ENCODE results near the gene TUB. TPM values are rescaled to one million over a fixed set of nuclear protein-coding genes. Genes with fewer than 3 reads are reported as not detected.

TUB gene
- total and polyA plus RNA-seq, 2 experiments from 2014 or later: 6.7 to 48.2 TPM

DNA sequence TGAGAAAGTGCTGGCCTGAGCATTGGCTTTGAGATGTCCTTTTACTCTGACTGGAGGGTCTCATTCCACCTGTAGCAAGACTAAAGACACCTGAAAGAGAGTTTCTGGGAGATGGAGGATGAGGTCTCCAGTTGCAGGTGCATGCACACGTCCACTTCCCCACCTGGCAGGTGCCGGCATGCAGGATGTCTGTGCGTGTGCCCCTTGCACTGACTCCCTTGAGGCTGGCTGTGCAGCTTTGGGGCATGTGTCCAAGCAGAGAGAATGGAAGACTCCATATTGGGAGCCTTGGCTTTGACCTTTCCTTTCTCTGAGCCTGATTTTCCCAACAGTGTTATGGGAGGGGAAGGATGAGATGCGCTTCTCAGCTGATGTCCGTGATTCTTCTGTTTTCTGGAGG is 44.0 kb upstream of the TUB start:
- H3K27ac ChIP-seq: no peak overlapping the region
- no peaks in the 10 kb centered on the region for H3K9me3 ChIP-seq (ENCODE audit: low read depth)
- TF ChIP-seq, protein P1, sequence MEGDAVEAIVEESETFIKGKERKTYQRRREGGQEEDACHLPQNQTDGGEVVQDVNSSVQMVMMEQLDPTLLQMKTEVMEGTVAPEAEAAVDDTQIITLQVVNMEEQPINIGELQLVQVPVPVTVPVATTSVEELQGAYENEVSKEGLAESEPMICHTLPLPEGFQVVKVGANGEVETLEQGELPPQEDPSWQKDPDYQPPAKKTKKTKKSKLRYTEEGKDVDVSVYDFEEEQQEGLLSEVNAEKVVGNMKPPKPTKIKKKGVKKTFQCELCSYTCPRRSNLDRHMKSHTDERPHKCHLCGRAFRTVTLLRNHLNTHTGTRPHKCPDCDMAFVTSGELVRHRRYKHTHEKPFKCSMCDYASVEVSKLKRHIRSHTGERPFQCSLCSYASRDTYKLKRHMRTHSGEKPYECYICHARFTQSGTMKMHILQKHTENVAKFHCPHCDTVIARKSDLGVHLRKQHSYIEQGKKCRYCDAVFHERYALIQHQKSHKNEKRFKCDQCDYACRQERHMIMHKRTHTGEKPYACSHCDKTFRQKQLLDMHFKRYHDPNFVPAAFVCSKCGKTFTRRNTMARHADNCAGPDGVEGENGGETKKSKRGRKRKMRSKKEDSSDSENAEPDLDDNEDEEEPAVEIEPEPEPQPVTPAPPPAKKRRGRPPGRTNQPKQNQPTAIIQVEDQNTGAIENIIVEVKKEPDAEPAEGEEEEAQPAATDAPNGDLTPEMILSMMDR (IDR thresholded peaks at IDR 0.05; ENCODE audit: low read depth, low read length): no peak
- no peaks in the 10 kb centered on the region for H3K4me1 ChIP-seq (ENCODE audit: low read depth)
- peaks cover 5% of the 10 kb centered on the region for H3K27me3 ChIP-seq
- no peak for DNase-seq (ENCODE audit: low read depth in 1 of 2, low spot score in 1 of 2)
- no peaks in the 10 kb centered on the region for H3K36me3 ChIP-seq
- H3K4me3 ChIP-seq: no peak overlapping the region

DNA sequence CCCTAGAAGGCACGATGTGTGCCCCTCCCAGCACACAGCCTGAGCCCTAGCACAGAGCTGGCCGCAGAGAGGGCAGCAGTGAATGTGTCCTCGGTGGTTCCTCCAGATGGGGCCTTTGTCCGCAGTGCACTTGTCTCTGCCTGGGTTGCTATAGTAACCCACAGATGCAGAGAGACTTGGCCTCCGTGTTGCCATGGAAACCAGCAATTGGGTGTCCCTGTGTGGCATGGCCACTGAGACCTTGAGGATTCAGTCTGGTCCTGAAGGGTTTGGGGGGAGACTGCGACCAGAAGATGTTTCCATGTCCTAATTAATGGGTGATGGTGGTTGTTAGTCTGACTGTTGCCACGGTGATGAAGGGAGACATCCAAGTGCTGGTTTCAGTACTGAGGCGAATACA is 42.6 kb upstream of the TUB start:
- no peak overlapping the region for H3K4me3 ChIP-seq
- H3K36me3 ChIP-seq: no peaks in the 10 kb centered on the region
- no peak overlapping the region for H3K27ac ChIP-seq
- DNase-seq (ENCODE audit: low read depth in 1 of 2, low spot score in 1 of 2): no peak
- no peaks in the 10 kb centered on the region for H3K9me3 ChIP-seq (ENCODE audit: low read depth)
- H3K27me3 ChIP-seq: peaks cover 3% of the 10 kb centered on the region
- no peaks in the 10 kb centered on the region for H3K4me1 ChIP-seq (ENCODE audit: low read depth)
- TF ChIP-seq, protein P1 (IDR thresholded peaks at IDR 0.05; ENCODE audit: low read depth, low read length): no peak

DNA sequence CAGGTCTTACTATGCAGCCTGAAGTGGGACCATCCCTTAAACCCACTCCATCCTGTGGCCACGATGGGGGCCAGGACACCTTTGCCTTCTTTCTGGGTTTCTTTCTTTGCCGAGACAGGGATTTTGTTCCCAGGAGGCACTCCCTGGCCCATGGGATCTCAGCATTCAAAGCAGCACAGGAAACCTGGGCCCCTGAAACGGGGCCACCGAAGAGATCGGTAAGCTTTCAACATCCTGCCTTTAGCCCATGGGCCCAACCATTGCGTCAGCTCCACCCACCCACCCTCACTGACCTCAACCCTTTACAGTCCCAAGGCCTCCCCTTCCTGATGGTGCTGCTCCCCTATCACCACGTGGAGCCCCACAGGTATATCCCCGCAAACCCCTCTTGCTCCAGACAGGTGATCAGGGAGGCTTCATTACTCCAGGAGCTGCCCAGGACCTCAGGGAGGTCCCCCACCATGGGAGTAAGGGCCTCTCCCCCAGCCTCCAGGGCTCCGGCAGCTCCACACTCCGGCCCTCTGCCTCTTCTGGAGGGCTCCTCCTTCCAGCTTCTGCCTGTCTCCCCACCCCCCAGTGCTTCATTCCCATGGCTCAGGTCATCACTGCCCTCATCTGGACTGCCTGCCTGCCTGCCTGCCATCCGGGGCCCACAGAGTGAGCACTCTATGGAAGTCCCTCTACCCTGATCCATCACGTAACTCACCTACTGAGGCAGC is 42.0 kb upstream of the TUB start:
- Histone ChIP-seq H3K4me3 (no peak overlapping the region), H3K36me3 (no peaks in the 10 kb centered on the region), H3K4me1 (ENCODE audit: low read depth) (no peaks in the 10 kb centered on the region), H3K27me3 (peaks cover 3% of the 10 kb centered on the region), H3K27ac (no peak overlapping the region), H3K9me3 (ENCODE audit: low read depth) (no peaks in the 10 kb centered on the region)
- DNase-seq (ENCODE audit: low read depth in 1 of 2, low spot score in 1 of 2): no peak
- TF ChIP-seq, protein P1 (IDR thresholded peaks at IDR 0.05; ENCODE audit: low read depth, low read length): no peak

- Histone ChIP-seq H3K27me3 (peaks cover 3% of the 10 kb centered on the region), H3K4me3 (no peak overlapping the region), H3K9me3 (ENCODE audit: low read depth) (no peaks in the 10 kb centered on the region), H3K27ac (no peak overlapping the region), H3K36me3 (no peaks in the 10 kb centered on the region), H3K4me1 (ENCODE audit: low read depth) (no peaks in the 10 kb centered on the region)
- no peak for DNase-seq (ENCODE audit: low read depth in 1 of 2, low spot score in 1 of 2)
- TF ChIP-seq, protein P1 (IDR thresholded peaks at IDR 0.05; ENCODE audit: low read depth, low read length): no peak
Measured at GRCh38 chr11:8039530-8040260, 41.3 kb upstream of the TUB start.

DNA sequence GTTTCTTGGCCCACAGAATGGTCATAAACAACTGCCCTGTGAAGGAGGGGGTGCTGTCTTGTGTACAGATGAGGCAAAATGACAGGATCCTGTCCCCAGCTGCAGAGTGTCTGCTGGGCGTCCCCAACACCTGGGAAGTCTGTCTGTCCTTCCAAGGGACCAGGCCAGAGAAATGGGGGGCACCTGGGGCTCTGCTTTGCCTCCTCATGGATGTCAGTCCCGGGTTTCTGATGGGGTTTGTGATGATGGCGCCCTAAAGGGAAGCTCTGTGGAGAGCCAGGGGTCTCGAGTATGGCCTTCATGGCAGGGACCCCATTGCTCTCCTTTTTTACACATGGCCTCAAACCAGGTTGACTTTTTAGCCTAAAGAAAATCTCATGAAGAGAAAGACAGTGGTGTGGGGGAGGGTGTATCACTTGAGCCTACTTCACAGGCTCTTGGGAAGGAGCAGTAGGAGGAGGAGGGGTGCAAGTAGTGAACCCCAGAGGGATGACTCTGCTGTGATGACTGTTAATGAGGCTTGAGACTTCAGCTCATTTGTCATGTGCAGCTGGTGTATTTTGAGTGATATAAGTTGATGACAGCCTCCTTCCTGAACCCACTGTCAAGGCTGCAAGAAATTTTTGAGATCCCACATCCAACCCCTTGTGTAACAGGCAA is 40.6 kb upstream of the TUB start:
- no peak overlapping the region for H3K27ac ChIP-seq
- TF ChIP-seq, protein P1 (IDR thresholded peaks at IDR 0.05; ENCODE audit: low read depth, low read length): no peak
- H3K36me3 ChIP-seq: no peaks in the 10 kb centered on the region
- peaks cover 3% of the 10 kb centered on the region for H3K27me3 ChIP-seq
- H3K4me3 ChIP-seq: no peak overlapping the region
- no peak for DNase-seq (ENCODE audit: low read depth in 1 of 2, low spot score in 1 of 2)
- H3K4me1 ChIP-seq (ENCODE audit: low read depth): no peaks in the 10 kb centered on the region
- H3K9me3 ChIP-seq (ENCODE audit: low read depth): no peaks in the 10 kb centered on the region

All from cardiac muscle cell (in vitro differentiated cells and primary cell).